ENCODE data around the gene SRGAP1.

- no peak for TF ChIP-seq GATA2 (IDR thresholded peaks at IDR 0.05; ENCODE audit: low read depth, low read length)
- peak; percentile 86 for TF ChIP-seq GATA3 (IDR thresholded peaks at IDR 0.05; ENCODE audit: low read depth, low read length)
These were observed 209.6 kb downstream of the SRGAP1 start for GRCh38 chr12:64054079-64054520.

All from SH-SY5Y (cell line).